Testis (tissue), 2 donors: ENCODE data around the gene PPP1R12B.

Experiments used
- POLR2A ChIP-seq: fragments of 450-650 bp; IDR thresholded peaks from one replicate; pipeline ENCODE4 v1.6.1; 2017; ENCODE audit warnings: antibody characterized with exemption, mild to moderate bottlenecking, moderate library complexity
- TF ChIP-seq, protein P1 (sequence below), 3 experiments: fragments of 450-650 bp in 2 of 3; fragments of 200-600 bp in 1 of 3; sonication (generic) in 1 of 3; IDR thresholded peaks; one replicate each; pipeline ENCODE4 v1.5.1; 2016 to 2019; ENCODE audit warnings: antibody characterized with exemption in 3 of 3, mild to moderate bottlenecking in 2 of 3, moderate library complexity in 1 of 3

DNA sequence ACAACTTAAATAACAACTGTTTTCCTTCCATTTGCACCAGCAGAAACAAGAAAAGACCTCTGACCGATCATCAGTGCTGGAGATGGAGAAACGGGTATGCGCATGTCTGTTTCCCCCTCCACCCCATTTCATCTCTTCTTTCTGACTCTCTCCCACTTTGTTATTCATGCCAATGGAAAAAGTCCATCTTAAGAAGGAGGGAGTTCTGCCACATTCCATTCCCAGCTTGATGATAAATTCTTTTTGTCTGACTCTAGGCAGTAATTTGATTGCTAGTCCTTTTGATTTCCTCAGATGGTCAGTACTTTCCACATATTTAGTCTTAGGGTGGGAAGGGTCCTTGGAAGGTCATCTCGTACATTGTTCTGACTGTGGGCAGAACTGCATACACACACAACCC lies 219.2 kb downstream of the PPP1R12B start:
- TF ChIP-seq, protein P1, sequence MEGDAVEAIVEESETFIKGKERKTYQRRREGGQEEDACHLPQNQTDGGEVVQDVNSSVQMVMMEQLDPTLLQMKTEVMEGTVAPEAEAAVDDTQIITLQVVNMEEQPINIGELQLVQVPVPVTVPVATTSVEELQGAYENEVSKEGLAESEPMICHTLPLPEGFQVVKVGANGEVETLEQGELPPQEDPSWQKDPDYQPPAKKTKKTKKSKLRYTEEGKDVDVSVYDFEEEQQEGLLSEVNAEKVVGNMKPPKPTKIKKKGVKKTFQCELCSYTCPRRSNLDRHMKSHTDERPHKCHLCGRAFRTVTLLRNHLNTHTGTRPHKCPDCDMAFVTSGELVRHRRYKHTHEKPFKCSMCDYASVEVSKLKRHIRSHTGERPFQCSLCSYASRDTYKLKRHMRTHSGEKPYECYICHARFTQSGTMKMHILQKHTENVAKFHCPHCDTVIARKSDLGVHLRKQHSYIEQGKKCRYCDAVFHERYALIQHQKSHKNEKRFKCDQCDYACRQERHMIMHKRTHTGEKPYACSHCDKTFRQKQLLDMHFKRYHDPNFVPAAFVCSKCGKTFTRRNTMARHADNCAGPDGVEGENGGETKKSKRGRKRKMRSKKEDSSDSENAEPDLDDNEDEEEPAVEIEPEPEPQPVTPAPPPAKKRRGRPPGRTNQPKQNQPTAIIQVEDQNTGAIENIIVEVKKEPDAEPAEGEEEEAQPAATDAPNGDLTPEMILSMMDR (IDR thresholded peaks at IDR 0.05) = no peak
- no peak for TF ChIP-seq POLR2A
